CD4-positive, alpha-beta memory T cell (primary cell): ENCODE results near the gene BAIAP3. TPM values are rescaled to one million over a fixed set of nuclear protein-coding genes. Genes with fewer than 3 reads are reported as not detected.

Experiments
- CTCF ChIA-PET: fragments of 350-600 bp; sonication (Branson Sonifier 250); formaldehyde crosslinking; loops from one replicate; lab custom pipeline; 2021; ENCODE audit warnings: inconsistent platforms; ENCODE audit not compliant: partially characterized antibody; lab: Charles Lee
- POLR2A ChIA-PET: fragments of 350-600 bp; sonication (Branson Sonifier 250); formaldehyde crosslinking; loops from one replicate; lab custom pipeline; 2021; ENCODE audit not compliant: partially characterized antibody; lab: Charles Lee
- DNase-seq, 5 donors: peaks; one replicate each; pipeline versions ENCODE4 v3.0.0 to v3.0.0-alpha.2; 2020 to 2022; ENCODE audit warnings: mixed read lengths in 1 of 5
- H3K27ac ChIP-seq: one replicate; pipeline ENCODE4 v1.7.0; 2013; ENCODE audit warnings: low read depth, low read length
- H3K27me3 ChIP-seq: 2 replicates; pipeline ENCODE4 v1.7.0; 2013; ENCODE audit warnings: mild to moderate bottlenecking, low read length, moderate library complexity; ENCODE audit not compliant: insufficient read depth
- H3K36me3 ChIP-seq: 2 replicates; pipeline ENCODE4 v1.7.0; 2013; ENCODE audit warnings: mild to moderate bottlenecking, low read length, moderate library complexity; ENCODE audit not compliant: insufficient read depth
- H3K4me1 ChIP-seq: 2 replicates; pipeline ENCODE4 v1.7.0; 2013; ENCODE audit warnings: mild to moderate bottlenecking, low read length, moderate library complexity; ENCODE audit not compliant: insufficient read depth
- H3K4me3 ChIP-seq, 2 donors: one replicate each; pipeline ENCODE4 v1.7.0; 2013; ENCODE audit warnings: low read length in 2 of 2, mild to moderate bottlenecking in 1 of 2
- H3K9me3 ChIP-seq, 2 donors: one replicate each; pipeline ENCODE4 v1.7.0; 2013; ENCODE audit warnings: low read length in 2 of 2, control low read depth in 1 of 2; ENCODE audit not compliant: control insufficient read depth in 1 of 2
- H3K27ac Mint-ChIP-seq, 7 donors: one replicate each; pipeline ENCODE4 v1.8.0; 2020 to 2021; ENCODE audit warnings: mixed read lengths in 7 of 7, mild to moderate bottlenecking in 6 of 7, inconsistent platforms in 3 of 7, moderate library complexity in 3 of 7
- H3K27me3 Mint-ChIP-seq, 2 donors: one replicate each; pipeline ENCODE4 v1.8.0; 2020 to 2021; ENCODE audit warnings: mixed read lengths in 2 of 2
- H3K36me3 Mint-ChIP-seq, 2 donors: one replicate each; pipeline ENCODE4 v1.8.0; 2020 to 2021; ENCODE audit warnings: mixed read lengths in 2 of 2, inconsistent platforms in 1 of 2, mild to moderate bottlenecking in 1 of 2
- H3K4me1 Mint-ChIP-seq, 4 donors: one replicate each; pipeline ENCODE4 v1.8.0; 2020 to 2021; ENCODE audit warnings: mixed read lengths in 4 of 4, mild to moderate bottlenecking in 1 of 4
- H3K4me3 Mint-ChIP-seq, 8 donors: one replicate each; pipeline ENCODE4 v1.8.0; 2020 to 2021; ENCODE audit warnings: mixed read lengths in 8 of 8, mild to moderate bottlenecking in 7 of 8, moderate library complexity in 6 of 8, inconsistent platforms in 3 of 8
- H3K9me3 Mint-ChIP-seq, 8 donors: one replicate each; pipeline ENCODE4 v1.8.0; 2020 to 2021; ENCODE audit warnings: mixed read lengths in 8 of 8, mild to moderate bottlenecking in 5 of 8, inconsistent platforms in 3 of 8, moderate library complexity in 1 of 8
- intact Hi-C: fragments of 100-400 bp; cut with micrococcal nuclease; formaldehyde crosslinking; loops from one replicate; pipeline ENCODE4 v1.15.1; 2023
- polyA plus RNA-seq, 2 donors: library from polyadenylated mRNA; unstranded; fragments of 300-500 nt; fragmentation: Illumina TruSeq; gene quantifications; one replicate each; pipeline ENCODE4 v1.2.3, GENCODE V29; 2021
- total RNA-seq, 2 experiments: library from RNA; stranded (reverse); gene quantifications; one replicate each; pipeline ENCODE4 v1.2.3, GENCODE V29; 2021

The BAIAP3 gene
- total and polyA plus RNA-seq, 4 experiments from 2014 or later = 1.0 to 19.7 (median 12.5) TPM

DNA sequence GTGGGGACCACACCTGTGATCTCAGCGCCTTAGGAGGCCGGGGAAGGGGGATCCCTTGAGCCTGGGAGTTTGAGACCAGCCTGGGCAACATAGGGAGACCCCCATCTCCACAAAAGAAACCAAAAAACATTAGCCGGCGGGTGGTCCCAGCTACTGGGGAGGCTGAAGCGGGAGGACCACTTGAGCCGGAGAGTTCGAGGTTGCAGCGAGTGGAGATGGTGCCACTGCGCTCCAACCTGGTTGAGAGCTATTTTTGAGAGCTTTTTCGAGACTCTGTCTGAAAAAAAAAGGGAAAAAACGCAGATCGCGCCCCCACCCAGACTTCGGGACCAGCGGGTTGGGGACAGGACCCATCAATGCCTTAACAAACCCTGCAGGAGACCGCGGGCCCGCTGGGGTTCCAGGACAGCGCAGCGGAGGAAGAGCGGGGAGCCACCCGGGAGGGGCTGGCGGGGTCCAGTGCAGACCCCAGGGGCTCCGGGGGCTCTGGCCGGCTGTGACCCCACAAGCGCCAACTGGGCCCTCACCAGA is 762 bp upstream of the BAIAP3 start:
- intact Hi-C loops = loop anchor here (1.0 kb wide), 2 partner anchors 8 to 11 kb away; no protein-coding TSS in a partner anchor
- H3K36me3 Mint-ChIP-seq = no peaks in the 10 kb centered on the region
- H3K4me3 ChIP-seq = peak overlapping the region in 1 of 2 donors; percentile 24
- H3K36me3 ChIP-seq = no peaks in the 10 kb centered on the region
- peaks cover 17% of the 10 kb centered on the region for H3K27me3 ChIP-seq
- no peaks in the 10 kb centered on the region for H3K9me3 ChIP-seq
- peaks cover 7 to 26% (median 16%) of the 10 kb centered on the region in 4 donors for H3K4me1 Mint-ChIP-seq
- H3K27ac Mint-ChIP-seq = peak overlapping the region in 6 of 7 donors; percentile 19 to 72 (median 60)
- peaks cover 33% of the 10 kb centered on the region for H3K4me1 ChIP-seq
- POLR2A ChIA-PET = interaction anchor here (0.8 to 2.0 kb wide), 7 partner anchors 9 to 1950 kb away, joined by 3 to 16 read pairs (median 6); partner anchors contain the start of genes UBE2I and UQCC4
- peak overlapping the region; percentile 74 to 90 (median 82) for H3K4me3 Mint-ChIP-seq
- peak in 1 of 5 donors; percentile 29 for DNase-seq
- peaks cover 3 to 6% of the 10 kb centered on the region in 2 donors for H3K27me3 Mint-ChIP-seq
- CTCF ChIA-PET = interaction anchor here (0.6 to 1.6 kb wide), 3 partner anchors 10 to 184 kb away, joined by 3 to 7 read pairs (median 3); no protein-coding TSS in a partner anchor
- H3K9me3 Mint-ChIP-seq = peaks cover 0 to 1% (median 0%) of the 10 kb centered on the region in 8 donors
- no peak overlapping the region for H3K27ac ChIP-seq

- Histone ChIP-seq H3K4me3 (no peak overlapping the region), H3K27ac (no peak overlapping the region), H3K4me1 (peaks cover 33% of the 10 kb centered on the region), H3K36me3 (no peaks in the 10 kb centered on the region), H3K27me3 (peaks cover 17% of the 10 kb centered on the region), H3K9me3 (no peaks in the 10 kb centered on the region)
- intact Hi-C loops = loop anchor here (1.0 kb wide), 1 partner anchor 9 kb away; no protein-coding TSS in a partner anchor
- H3K27me3 Mint-ChIP-seq = peaks cover 3 to 6% of the 10 kb centered on the region in 2 donors
- no peak overlapping the region for H3K27ac Mint-ChIP-seq
- DNase-seq = no peak
- CTCF ChIA-PET = no interaction called here
- H3K9me3 Mint-ChIP-seq = peaks cover 0 to 1% (median 0%) of the 10 kb centered on the region in 8 donors
- POLR2A ChIA-PET = interaction anchor here (0.8 to 1.5 kb wide), 2 partner anchors 8 to 9 kb away, joined by 3 to 4 read pairs; no protein-coding TSS in a partner anchor
- no peaks in the 10 kb centered on the region for H3K36me3 Mint-ChIP-seq
- H3K4me1 Mint-ChIP-seq = peaks cover 7 to 26% (median 16%) of the 10 kb centered on the region in 4 donors
- peak overlapping the region in 2 of 8 donors; percentile 17 to 67 for H3K4me3 Mint-ChIP-seq
Measured at GRCh38 chr16:1333854-1334700, 632 bp downstream of the BAIAP3 start.

GRCh38 chr16:1334739-1335138 is 1.3 kb downstream of the BAIAP3 start:
- Mint-ChIP-seq H3K36me3 (no peaks in the 10 kb centered on the region), H3K27me3 (peaks cover 3 to 6% of the 10 kb centered on the region in 2 donors), H3K27ac (no peak overlapping the region)

DNA sequence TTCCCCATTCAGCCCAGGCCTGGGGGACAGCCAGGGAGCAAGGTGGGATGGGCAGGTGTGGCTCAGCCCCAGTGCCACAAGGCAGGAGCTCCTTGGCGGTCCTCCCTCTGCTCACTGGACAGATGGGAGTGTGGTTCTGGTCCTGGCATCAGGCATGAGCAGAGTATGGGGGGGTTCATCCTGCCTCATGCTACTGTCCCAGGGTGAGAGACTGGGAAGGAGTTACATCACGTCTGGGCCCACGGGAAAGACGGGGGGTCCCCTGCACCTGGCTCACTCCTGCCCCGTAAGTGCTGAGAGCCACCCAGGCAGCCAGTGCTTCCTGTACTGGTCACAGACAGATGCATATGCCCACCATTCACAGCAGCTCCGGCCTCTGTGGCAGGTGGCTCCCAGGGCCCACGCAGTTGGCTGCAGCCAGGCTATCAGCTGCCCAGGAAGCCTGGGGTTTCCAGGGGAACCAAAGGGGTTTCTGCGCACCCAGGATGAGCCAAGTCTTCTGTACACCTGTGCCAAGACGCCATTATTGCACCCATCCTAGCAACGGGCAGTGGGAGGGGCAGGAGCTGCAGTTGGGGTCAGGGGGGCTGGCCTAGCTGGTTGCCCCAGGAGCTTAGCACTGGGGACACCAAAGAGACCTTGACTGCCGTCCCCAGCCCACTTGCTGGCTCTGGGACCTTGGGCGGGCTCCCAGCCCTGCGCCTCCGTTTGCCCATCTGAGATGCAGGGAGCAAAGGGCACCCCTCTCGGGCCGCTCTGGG is 1.9 kb downstream of the BAIAP3 start:
- H3K27me3 Mint-ChIP-seq = peaks cover 3 to 6% of the 10 kb centered on the region in 2 donors
- H3K4me1 Mint-ChIP-seq = peaks cover 7 to 26% (median 16%) of the 10 kb centered on the region in 4 donors
- H3K9me3 ChIP-seq = no peaks in the 10 kb centered on the region
- peak overlapping the region in 1 of 7 donors; percentile 17 for H3K27ac Mint-ChIP-seq
- no peaks in the 10 kb centered on the region for H3K36me3 ChIP-seq
- H3K9me3 Mint-ChIP-seq = peaks cover 0 to under 1% (median 0%) of the 10 kb centered on the region in 8 donors
- CTCF ChIA-PET = interaction anchor here (1.0 kb wide), 1 partner anchor 223 kb away, joined by 3 read pairs; no protein-coding TSS in a partner anchor
- intact Hi-C loops = no loop called here
- H3K4me3 Mint-ChIP-seq = peak overlapping the region in 2 of 8 donors; percentile 17 to 29
- H3K27me3 ChIP-seq = peaks cover 17% of the 10 kb centered on the region
- no peak for DNase-seq
- no peaks in the 10 kb centered on the region for H3K36me3 Mint-ChIP-seq
- POLR2A ChIA-PET = interaction anchor here (1.0 to 1.5 kb wide), 3 partner anchors 8 to 625 kb away, joined by 3 to 5 read pairs (median 4); no protein-coding TSS in a partner anchor
- peaks cover 33% of the 10 kb centered on the region for H3K4me1 ChIP-seq
- no peak overlapping the region for H3K27ac ChIP-seq
- H3K4me3 ChIP-seq = no peak overlapping the region

More at GRCh38 chr16:1334739-1335138, 1.3 kb downstream of the BAIAP3 start:
- H3K4me3 ChIP-seq = no peak overlapping the region
- H3K27me3 ChIP-seq = peaks cover 17% of the 10 kb centered on the region
- DNase-seq = no peak
- ChIA-PET POLR2A (interaction anchor here (1.1 to 1.5 kb wide), 2 partner anchors 8 to 9 kb away, joined by 4 to 5 read pairs; no protein-coding TSS in a partner anchor), CTCF (interaction anchor here (1.0 kb wide), 1 partner anchor 222 kb away, joined by 3 read pairs; no protein-coding TSS in a partner anchor)
- H3K9me3 ChIP-seq = no peaks in the 10 kb centered on the region
- H3K27ac ChIP-seq = no peak overlapping the region
- intact Hi-C loops = no loop called here
- peaks cover 33% of the 10 kb centered on the region for H3K4me1 ChIP-seq
- Mint-ChIP-seq H3K4me3 (peak overlapping the region in 2 of 8 donors; percentile 29 to 67), H3K9me3 (peaks cover 0 to 1% (median 0%) of the 10 kb centered on the region in 8 donors), H3K4me1 (peaks cover 7 to 26% (median 16%) of the 10 kb centered on the region in 4 donors)
- H3K36me3 ChIP-seq = no peaks in the 10 kb centered on the region

DNA sequence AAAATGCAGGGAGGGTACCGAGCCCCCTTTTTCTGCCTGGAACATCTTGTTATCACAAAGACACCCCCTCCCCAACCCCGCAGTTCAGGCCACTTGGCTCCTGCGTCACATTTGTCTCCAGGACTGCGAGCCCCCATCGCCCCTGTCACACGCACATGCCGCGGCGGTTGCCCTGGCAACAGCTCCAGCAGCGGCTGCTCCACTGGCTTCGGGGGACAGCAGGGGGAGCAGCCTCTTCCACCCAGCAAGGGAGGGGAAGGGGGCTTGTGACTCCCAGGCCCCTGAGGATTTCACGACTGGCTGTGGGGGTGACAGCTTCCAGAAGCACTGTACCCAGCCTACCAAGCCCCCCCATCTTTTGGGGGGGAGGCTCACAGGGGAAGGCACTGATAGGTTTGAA is 2.6 kb downstream of the BAIAP3 start:
- POLR2A ChIA-PET = interaction anchor here (0.8 to 1.4 kb wide), 3 partner anchors 9 to 625 kb away, joined by 3 read pairs; no protein-coding TSS in a partner anchor
- Mint-ChIP-seq H3K27me3 (peaks cover 3 to 6% of the 10 kb centered on the region in 2 donors), H3K27ac (no peak overlapping the region), H3K9me3 (no peaks in the 10 kb centered on the region), H3K4me3 (peak overlapping the region in 2 of 8 donors; percentile 13 to 25), H3K36me3 (no peaks in the 10 kb centered on the region), H3K4me1 (peaks cover 7 to 26% (median 14%) of the 10 kb centered on the region in 4 donors)
- Histone ChIP-seq H3K4me3 (no peak overlapping the region), H3K4me1 (peaks cover 31% of the 10 kb centered on the region), H3K9me3 (no peaks in the 10 kb centered on the region), H3K36me3 (no peaks in the 10 kb centered on the region), H3K27me3 (peaks cover 17% of the 10 kb centered on the region), H3K27ac (no peak overlapping the region)
- peak in 1 of 5 donors; percentile 34 for DNase-seq
- intact Hi-C loops = no loop called here
- CTCF ChIA-PET = no interaction called here

DNA sequence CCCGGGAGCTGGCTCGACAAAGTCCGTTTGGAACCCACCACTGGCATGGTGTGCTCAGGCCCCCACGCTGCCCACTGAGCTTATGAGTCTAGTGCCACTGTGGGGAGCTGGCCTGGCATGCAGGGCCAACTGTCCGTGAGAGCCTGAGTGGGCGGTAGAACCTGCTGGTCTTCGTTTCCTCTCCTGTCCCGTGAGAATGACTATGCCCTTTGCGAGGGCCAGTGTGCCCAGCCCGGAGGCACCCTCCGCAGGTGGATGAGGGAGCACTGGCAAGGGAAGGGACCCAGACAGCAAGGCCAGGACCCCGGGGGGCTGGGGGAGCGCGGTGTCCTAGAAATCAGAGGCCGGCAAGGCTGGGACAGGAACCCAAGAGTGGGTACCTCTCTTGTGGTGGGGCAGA is 3.2 kb downstream of the BAIAP3 start:
- Mint-ChIP-seq H3K27ac (no peak overlapping the region), H3K27me3 (peaks cover 3 to 6% of the 10 kb centered on the region in 2 donors), H3K36me3 (no peaks in the 10 kb centered on the region), H3K4me3 (no peak overlapping the region), H3K9me3 (no peaks in the 10 kb centered on the region), H3K4me1 (peaks cover 5 to 19% (median 10%) of the 10 kb centered on the region in 4 donors)
- intact Hi-C loops = no loop called here
- Histone ChIP-seq H3K9me3 (no peaks in the 10 kb centered on the region), H3K27me3 (peaks cover 17% of the 10 kb centered on the region), H3K4me1 (peaks cover 26% of the 10 kb centered on the region), H3K4me3 (no peak overlapping the region), H3K27ac (no peak overlapping the region), H3K36me3 (no peaks in the 10 kb centered on the region)
- peak in 1 of 5 donors; percentile 22 for DNase-seq
- CTCF ChIA-PET = interaction anchor here (0.6 kb wide), 1 partner anchor 368 kb away, joined by 3 read pairs; no protein-coding TSS in a partner anchor
- POLR2A ChIA-PET = interaction anchor here (0.8 to 1.4 kb wide), 2 partner anchors 9 to 12 kb away, joined by 3 read pairs; no protein-coding TSS in a partner anchor
